GM18907 (cell line): ENCODE measurements around the gene RERE.

Experiments
- ATAC-seq: cut with Tn5 transposase; IDR thresholded peaks from one replicate; pipeline ENCODE4 v1.9.1; 2021; ENCODE audit warnings: mild to moderate bottlenecking, moderate library complexity; ENCODE audit not compliant: unreplicated experiment

The RERE gene

GRCh38 chr1:8721679-8722324, 95.6 kb downstream of the RERE start:
- no peak for ATAC-seq

GRCh38 chr1:8720347-8720746, 97.1 kb downstream of the RERE start:
- no peak for ATAC-seq

- ATAC-seq = no peak
These were observed 98.5 kb downstream of the RERE start for GRCh38 chr1:8718850-8719361.

- no peak for ATAC-seq
These were observed 100.3 kb downstream of the RERE start for GRCh38 chr1:8717148-8717547.

GRCh38 chr1:8716238-8716637, 101.2 kb downstream of the RERE start:
- no peak for ATAC-seq

- no peak for ATAC-seq
These were observed 103.3 kb downstream of the RERE start for GRCh38 chr1:8714173-8714572.

- peak; percentile 44 for ATAC-seq
These were observed 104.8 kb downstream of the RERE start for GRCh38 chr1:8712413-8713231.

GRCh38 chr1:8711873-8712412, 105.5 kb downstream of the RERE start:
- ATAC-seq = peak; percentile 12

- ATAC-seq = no peak
These were observed 106.3 kb downstream of the RERE start for GRCh38 chr1:8711151-8711550.

GRCh38 chr1:8708259-8708658, 109.2 kb downstream of the RERE start:
- no peak for ATAC-seq

GRCh38 chr1:8706995-8707396, 110.4 kb downstream of the RERE start:
- no peak for ATAC-seq

GRCh38 chr1:8706291-8706690, 111.1 kb downstream of the RERE start:
- ATAC-seq = no peak

GRCh38 chr1:8704866-8705506, 112.5 kb downstream of the RERE start:
- ATAC-seq = no peak

GRCh38 chr1:8702850-8703810, 114.3 kb downstream of the RERE start:
- peak; percentile 59 for ATAC-seq

- no peak for ATAC-seq
These were observed 115.0 kb downstream of the RERE start for GRCh38 chr1:8702472-8702849.

- no peak for ATAC-seq
These were observed 115.5 kb downstream of the RERE start for GRCh38 chr1:8701794-8702471.

- ATAC-seq = no peak
These were observed 117.8 kb downstream of the RERE start for GRCh38 chr1:8699679-8700078.

- no peak for ATAC-seq
These were observed 118.4 kb downstream of the RERE start for GRCh38 chr1:8698937-8699447.

- no peak for ATAC-seq
These were observed 119.3 kb downstream of the RERE start for GRCh38 chr1:8698012-8698630.
